HepG2 (cell line): ENCODE measurements around the gene TLK1. TPM values are rescaled to one million over a fixed set of nuclear protein-coding genes. Genes with fewer than 3 reads are reported as not detected.

Source experiments
- ATAC-seq: fragments of 200-7000 bp; cut with Tn5 transposase; 3 replicates; pipeline ENCODE4 v1.9.1; 2020; ENCODE audit warnings: mild to moderate bottlenecking, moderate library complexity
- BruUV-seq: library from RNA; stranded (reverse); fragments of 400-500 nt; replicated peaks from 2 replicates; lab custom pipeline; 2021; lab: Mats Ljungman, UMichigan
- CTCF ChIA-PET: fragments of 300-600 bp; formaldehyde crosslinking; extraction: SDS; loops from one replicate; lab custom pipeline; 2021; ENCODE audit warnings: low total read pairs, inconsistent platforms, low intra/inter-chr PET ratio; lab: Yijun Ruan, JAX
- POLR2A ChIA-PET: fragments of 350-600 bp; sonication (Branson Sonifier 250); formaldehyde crosslinking; loops from one replicate; lab custom pipeline; 2020; ENCODE audit warnings: antibody characterized with exemption, inconsistent platforms; lab: Yijun Ruan, JAX
- DNase-seq: peaks from one replicate; pipeline ENCODE4 v3.0.0-alpha.2; 2015; ENCODE audit warnings: low spot score
- FAIRE-seq: peaks from 3 replicates; lab custom pipeline; 2011; peaks lifted over from hg19 to GRCh38; lab: Jason Lieb, UNC
- H2AFZ ChIP-seq: one replicate; pipeline ENCODE4 v1.6.1; 2011; ENCODE audit warnings: low read length, inconsistent platforms
- H3K27ac ChIP-seq: fragments of 300-600 bp; 3 replicates; pipeline ENCODE4 v1.8.0; 2011; ENCODE audit warnings: mixed run types, mild to moderate bottlenecking, mixed read lengths, low read length, inconsistent platforms; ENCODE audit not compliant: insufficient read depth; ENCODE audit errors: extremely low read length
- H3K27me3 ChIP-seq, 2 experiments: fragments of 200-600 bp in 1 of 2; 2 replicates in 1 of 2; 3 replicates in 1 of 2; pipeline versions ENCODE4 v1.6.0 to v1.8.0; 2011; ENCODE audit warnings: low read length in 2 of 2, mild to moderate bottlenecking in 2 of 2, moderate library complexity in 2 of 2, inconsistent platforms in 1 of 2; ENCODE audit not compliant: insufficient read depth in 2 of 2, control insufficient read depth in 1 of 2
- H3K36me3 ChIP-seq, 2 experiments: fragments of 200-600 bp in 1 of 2; replicated peaks in 1 of 2; 2 replicates in 1 of 2; 3 replicates in 1 of 2; pipeline versions ENCODE4 v1.5.1 to v1.8.0; 2011; ENCODE audit warnings: low read length in 2 of 2, inconsistent platforms in 1 of 2; ENCODE audit not compliant: insufficient read depth in 2 of 2, control insufficient read depth in 1 of 2
- H3K4me1 ChIP-seq: 2 replicates; pipeline ENCODE4 v1.5.1; 2012; ENCODE audit warnings: low read length, inconsistent platforms; ENCODE audit not compliant: insufficient read depth
- H3K4me2 ChIP-seq: 2 replicates; pipeline ENCODE4 v1.6.0; 2011; ENCODE audit warnings: low read depth, low read length, inconsistent platforms
- H3K4me3 ChIP-seq, 3 experiments: fragments of 200-600 bp in 1 of 3; sonication (generic), shearing (Covaris generic) in 1 of 3; replicated peaks in 1 of 3; 2 replicates each; pipeline ENCODE4 v1.5.1; 2011 to 2016; ENCODE audit warnings: low read length in 3 of 3, inconsistent platforms in 2 of 3, low read depth in 2 of 3, mild to moderate bottlenecking in 2 of 3, control low read depth in 1 of 3, mixed read lengths in 1 of 3; ENCODE audit not compliant: insufficient read depth in 1 of 3
- H3K79me2 ChIP-seq: one replicate; pipeline ENCODE4 v1.6.1; 2011; ENCODE audit warnings: low read length, inconsistent platforms; ENCODE audit not compliant: insufficient read depth
- H3K9ac ChIP-seq: 2 replicates; pipeline ENCODE4 v1.6.0; 2011; ENCODE audit warnings: mild to moderate bottlenecking, low read depth, low read length, inconsistent platforms; ENCODE audit not compliant: insufficient read depth
- H3K9me3 ChIP-seq: 2 replicates; pipeline ENCODE4 v1.5.1; 2012; ENCODE audit warnings: mild to moderate bottlenecking, low read length
- H4K20me1 ChIP-seq: 2 replicates; pipeline ENCODE4 v1.6.0; 2011; ENCODE audit warnings: inconsistent platforms, mild to moderate bottlenecking, low read length, moderate library complexity; ENCODE audit not compliant: insufficient read depth
- ATF1 ChIP-seq: IDR thresholded peaks from 2 replicates; pipeline ENCODE4 v1.6.1; 2016; ENCODE audit warnings: mild to moderate bottlenecking, control low read depth
- CHCHD3 ChIP-seq: sonication (generic); formaldehyde crosslinking; IDR thresholded peaks from 2 replicates; pipeline ENCODE4 v1.8.0; 2022; ENCODE audit warnings: mild to moderate bottlenecking, missing genetic modification reagents, moderate library complexity
- DPF2 ChIP-seq: sonication (generic); formaldehyde crosslinking; IDR thresholded peaks from 2 replicates; pipeline ENCODE4 v1.4.0; 2020; ENCODE audit warnings: mild to moderate bottlenecking, low read depth, missing genetic modification reagents, borderline replicate concordance
- KDM5A ChIP-seq: fragments of 200-600 bp; sonication (generic); IDR thresholded peaks from 2 replicates; pipeline ENCODE4 v1.7.0; 2018; ENCODE audit warnings: antibody characterized with exemption, mild to moderate bottlenecking, low read length, borderline replicate concordance
- NFE2L2 ChIP-seq: fragments of 150-350 bp; IDR thresholded peaks from 2 replicates; pipeline ENCODE4 v1.6.1; 2014; ENCODE audit warnings: low read length
- SUZ12 ChIP-seq: fragments of 150-350 bp; IDR thresholded peaks from 2 replicates; pipeline ENCODE4 v1.6.1; 2014; ENCODE audit warnings: low read depth, low read length
- YEATS2 ChIP-seq: sonication (generic); formaldehyde crosslinking; IDR thresholded peaks from 2 replicates; pipeline ENCODE4 v1.4.0; 2020; ENCODE audit warnings: missing genetic modification reagents, borderline replicate concordance
- ZFP37 ChIP-seq: sonication (generic); formaldehyde crosslinking; IDR thresholded peaks from 2 replicates; pipeline ENCODE4 v1.4.0; 2020; ENCODE audit warnings: missing genetic modification reagents, borderline replicate concordance
- ZFYVE20 ChIP-seq: sonication (generic); formaldehyde crosslinking; IDR thresholded peaks from 2 replicates; pipeline ENCODE4 v1.8.0; 2023; ENCODE audit warnings: low read depth, mild to moderate bottlenecking, moderate library complexity, missing genetic modification reagents, borderline replicate concordance
- ZNF317 ChIP-seq: sonication (generic); formaldehyde crosslinking; IDR thresholded peaks from 2 replicates; pipeline ENCODE4 v1.5.0; 2020; ENCODE audit warnings: mild to moderate bottlenecking, missing genetic modification reagents
- ZNF768 ChIP-seq: sonication (generic); formaldehyde crosslinking; IDR thresholded peaks from 2 replicates; pipeline ENCODE4 v1.4.0; 2020; ENCODE audit warnings: missing genetic modification reagents
- WGBS: methylation state at CpG from one replicate; pipeline ENCODE4 v1.1.6; 2017; ENCODE audit warnings: low lambda C conversion rate; 5-methylcytosine and 5-hydroxymethylcytosine counted together
- in situ Hi-C: cut with HindIII; loops from 2 replicates; pipeline ENCODE4 v1.10.0; 2017; ENCODE audit warnings: low pct_unique_long_range_greater_than_20kb; ENCODE audit not compliant: extremely low pct_ligation_motif_present
- intact Hi-C: fragments of 100-400 bp; cut with micrococcal nuclease; formaldehyde crosslinking; loops from one replicate; pipeline ENCODE4 v1.10.0; 2022; ENCODE audit not compliant: unreplicated experiment
- polyA plus RNA-seq, 8 experiments: library from polyadenylated mRNA; depleted of rRNA in 3 of 8; stranded (reverse) in 7 of 8; unstranded in 1 of 8; fragments of >200 nt; fragmentation: Illumina TruSeq in 4 of 8; extraction: Trizol in 4 of 8; gene quantifications; 2 replicates each; pipeline versions ENCODE4 v1.2.1 to v1.2.3, GENCODE V29; 2011 to 2016; ENCODE audit warnings: low read depth in 4 of 8, missing spikeins in 1 of 8, mixed read lengths in 1 of 8; ENCODE audit not compliant: insufficient read depth in 1 of 8
- total RNA-seq, 5 experiments: library from RNA; depleted of rRNA; stranded (reverse); fragments of >200 nt; fragmentation: Illumina TruSeq; extraction: Trizol; gene quantifications; 2 replicates each; pipeline ENCODE4 v1.2.3, GENCODE V29; 2016; ENCODE audit warnings: low read depth in 1 of 5
- TF ChIP-seq, protein P1 (sequence below): IDR thresholded peaks from 2 replicates; pipeline ENCODE4 v1.6.1; 2016
- TF ChIP-seq, protein P2 (sequence below): sonication (generic); formaldehyde crosslinking; IDR thresholded peaks from 2 replicates; pipeline ENCODE4 v1.4.0; 2020; ENCODE audit warnings: missing genetic modification reagents
- TF ChIP-seq, protein P3 (sequence below): sonication (generic); formaldehyde crosslinking; IDR thresholded peaks from 2 replicates; pipeline ENCODE4 v1.4.0; 2020; ENCODE audit warnings: mild to moderate bottlenecking, missing genetic modification reagents
- TF ChIP-seq, protein P4 (sequence below): sonication (generic); formaldehyde crosslinking; IDR thresholded peaks from 2 replicates; pipeline ENCODE4 v1.8.1; 2022; ENCODE audit warnings: mild to moderate bottlenecking, missing genetic modification reagents
- TF ChIP-seq, protein P5 (sequence below): sonication (generic); formaldehyde crosslinking; IDR thresholded peaks from 2 replicates; pipeline ENCODE4 v1.8.0; 2022; ENCODE audit warnings: missing genetic modification reagents, mild to moderate bottlenecking, borderline replicate concordance

Gene TLK1
- total and polyA plus RNA-seq, 2 of the 13 experiments (the other 11 are each of a cell fraction or from before 2014, with no cell fraction given), result 16.8 to 28.7 TPM

GRCh38 chr2:170950221-170950761 lies 210.4 kb downstream of the TLK1 start:
- ChIA-PET CTCF (no interaction called here), POLR2A (no interaction called here)
- Histone ChIP-seq H2AFZ (no peak overlapping the region), H3K4me3 (no peak overlapping the region), H3K27ac (no peak overlapping the region), H3K9me3 (no peaks in the 10 kb centered on the region), H3K4me1 (peaks cover 6% of the 10 kb centered on the region; the same call in 1 of the 2 replicates), H3K27me3 (no peaks in the 10 kb centered on the region), H4K20me1 (peaks cover 37% of the 10 kb centered on the region), H3K36me3 (peaks cover 39 to 75% of the 10 kb centered on the region in 2 experiments), H3K79me2 (peaks cover 37% of the 10 kb centered on the region), H3K4me2 (no peak overlapping the region), H3K9ac (no peak overlapping the region)
- DNase-seq (no peak), ATAC-seq (no peak), FAIRE-seq (no peak)
- in situ Hi-C loops, result no loop called here
- BruUV-seq, result no TSS peak
- 95% methylated on average over 4 of the region's 4 CpGs for WGBS
- intact Hi-C loops, result no loop called here
- TF ChIP-seq ZFP37 (CRISPR knock-in tag) (no peak), CHCHD3 (CRISPR knock-in tag) (no peak), ZFYVE20 (CRISPR knock-in tag) (no peak), NFE2L2 (no peak), KDM5A (no peak), ZNF768 (no peak), ZNF317 (no peak), YEATS2 (CRISPR knock-in tag) (no peak), SUZ12 (no peak), ATF1 (CRISPR knock-in tag) (no peak), DPF2 (no peak)
- TF ChIP-seq, protein P1, sequence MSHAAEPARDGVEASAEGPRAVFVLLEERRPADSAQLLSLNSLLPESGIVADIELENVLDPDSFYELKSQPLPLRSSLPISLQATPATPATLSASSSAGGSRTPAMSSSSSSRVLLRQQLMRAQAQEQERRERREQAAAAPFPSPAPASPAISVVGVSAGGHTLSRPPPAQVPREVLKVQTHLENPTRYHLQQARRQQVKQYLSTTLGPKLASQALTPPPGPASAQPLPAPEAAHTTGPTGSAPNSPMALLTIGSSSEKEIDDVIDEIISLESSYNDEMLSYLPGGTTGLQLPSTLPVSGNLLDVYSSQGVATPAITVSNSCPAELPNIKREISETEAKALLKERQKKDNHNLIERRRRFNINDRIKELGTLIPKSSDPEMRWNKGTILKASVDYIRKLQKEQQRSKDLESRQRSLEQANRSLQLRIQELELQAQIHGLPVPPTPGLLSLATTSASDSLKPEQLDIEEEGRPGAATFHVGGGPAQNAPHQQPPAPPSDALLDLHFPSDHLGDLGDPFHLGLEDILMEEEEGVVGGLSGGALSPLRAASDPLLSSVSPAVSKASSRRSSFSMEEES (CRISPR knock-in tag), result no peak
- TF ChIP-seq, protein P2, sequence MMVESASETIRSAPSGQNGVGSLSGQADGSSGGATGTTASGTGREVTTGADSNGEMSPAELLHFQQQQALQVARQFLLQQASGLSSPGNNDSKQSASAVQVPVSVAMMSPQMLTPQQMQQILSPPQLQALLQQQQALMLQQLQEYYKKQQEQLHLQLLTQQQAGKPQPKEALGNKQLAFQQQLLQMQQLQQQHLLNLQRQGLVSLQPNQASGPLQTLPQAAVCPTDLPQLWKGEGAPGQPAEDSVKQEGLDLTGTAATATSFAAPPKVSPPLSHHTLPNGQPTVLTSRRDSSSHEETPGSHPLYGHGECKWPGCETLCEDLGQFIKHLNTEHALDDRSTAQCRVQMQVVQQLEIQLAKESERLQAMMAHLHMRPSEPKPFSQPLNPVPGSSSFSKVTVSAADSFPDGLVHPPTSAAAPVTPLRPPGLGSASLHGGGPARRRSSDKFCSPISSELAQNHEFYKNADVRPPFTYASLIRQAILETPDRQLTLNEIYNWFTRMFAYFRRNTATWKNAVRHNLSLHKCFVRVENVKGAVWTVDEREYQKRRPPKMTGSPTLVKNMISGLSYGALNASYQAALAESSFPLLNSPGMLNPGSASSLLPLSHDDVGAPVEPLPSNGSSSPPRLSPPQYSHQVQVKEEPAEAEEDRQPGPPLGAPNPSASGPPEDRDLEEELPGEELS (CRISPR knock-in tag), result no peak
- TF ChIP-seq, protein P3, sequence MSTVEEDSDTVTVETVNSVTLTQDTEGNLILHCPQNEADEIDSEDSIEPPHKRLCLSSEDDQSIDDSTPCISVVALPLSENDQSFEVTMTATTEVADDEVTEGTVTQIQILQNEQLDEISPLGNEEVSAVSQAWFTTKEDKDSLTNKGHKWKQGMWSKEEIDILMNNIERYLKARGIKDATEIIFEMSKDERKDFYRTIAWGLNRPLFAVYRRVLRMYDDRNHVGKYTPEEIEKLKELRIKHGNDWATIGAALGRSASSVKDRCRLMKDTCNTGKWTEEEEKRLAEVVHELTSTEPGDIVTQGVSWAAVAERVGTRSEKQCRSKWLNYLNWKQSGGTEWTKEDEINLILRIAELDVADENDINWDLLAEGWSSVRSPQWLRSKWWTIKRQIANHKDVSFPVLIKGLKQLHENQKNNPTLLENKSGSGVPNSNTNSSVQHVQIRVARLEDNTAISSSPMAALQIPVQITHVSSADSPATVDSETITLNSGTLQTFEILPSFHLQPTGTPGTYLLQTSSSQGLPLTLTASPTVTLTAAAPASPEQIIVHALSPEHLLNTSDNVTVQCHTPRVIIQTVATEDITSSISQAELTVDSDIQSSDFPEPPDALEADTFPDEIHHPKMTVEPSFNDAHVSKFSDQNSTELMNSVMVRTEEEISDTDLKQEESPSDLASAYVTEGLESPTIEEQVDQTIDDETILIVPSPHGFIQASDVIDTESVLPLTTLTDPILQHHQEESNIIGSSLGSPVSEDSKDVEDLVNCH (CRISPR knock-in tag), result no peak
- TF ChIP-seq, protein P4, sequence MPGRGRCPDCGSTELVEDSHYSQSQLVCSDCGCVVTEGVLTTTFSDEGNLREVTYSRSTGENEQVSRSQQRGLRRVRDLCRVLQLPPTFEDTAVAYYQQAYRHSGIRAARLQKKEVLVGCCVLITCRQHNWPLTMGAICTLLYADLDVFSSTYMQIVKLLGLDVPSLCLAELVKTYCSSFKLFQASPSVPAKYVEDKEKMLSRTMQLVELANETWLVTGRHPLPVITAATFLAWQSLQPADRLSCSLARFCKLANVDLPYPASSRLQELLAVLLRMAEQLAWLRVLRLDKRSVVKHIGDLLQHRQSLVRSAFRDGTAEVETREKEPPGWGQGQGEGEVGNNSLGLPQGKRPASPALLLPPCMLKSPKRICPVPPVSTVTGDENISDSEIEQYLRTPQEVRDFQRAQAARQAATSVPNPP (CRISPR knock-in tag), result no peak
- TF ChIP-seq, protein P5, sequence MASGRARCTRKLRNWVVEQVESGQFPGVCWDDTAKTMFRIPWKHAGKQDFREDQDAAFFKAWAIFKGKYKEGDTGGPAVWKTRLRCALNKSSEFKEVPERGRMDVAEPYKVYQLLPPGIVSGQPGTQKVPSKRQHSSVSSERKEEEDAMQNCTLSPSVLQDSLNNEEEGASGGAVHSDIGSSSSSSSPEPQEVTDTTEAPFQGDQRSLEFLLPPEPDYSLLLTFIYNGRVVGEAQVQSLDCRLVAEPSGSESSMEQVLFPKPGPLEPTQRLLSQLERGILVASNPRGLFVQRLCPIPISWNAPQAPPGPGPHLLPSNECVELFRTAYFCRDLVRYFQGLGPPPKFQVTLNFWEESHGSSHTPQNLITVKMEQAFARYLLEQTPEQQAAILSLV, result no peak
